ENCODE results near the gene FRAT1.

FRAT1 gene

DNA sequence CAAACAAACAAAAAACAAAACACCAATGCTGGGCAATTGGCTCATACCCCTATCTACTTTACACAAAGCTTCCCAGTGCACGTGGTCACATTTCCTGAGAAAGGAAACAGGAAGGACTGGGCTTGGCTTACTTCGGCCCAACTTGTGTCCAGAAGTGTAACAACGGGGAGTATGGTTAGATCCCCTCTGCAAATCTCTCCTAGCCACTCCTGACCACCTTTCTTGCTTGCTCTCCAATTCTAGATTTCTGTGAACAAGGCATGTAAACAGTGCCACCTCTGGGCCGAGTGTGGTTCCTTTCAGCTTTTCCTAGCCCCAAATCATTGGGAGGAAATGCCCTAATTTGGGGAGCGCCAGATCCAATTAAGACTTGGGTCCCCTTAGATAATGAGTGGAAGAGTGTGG, 36.5 kb downstream of the FRAT1 start:
- ATAC-seq: peak; percentile 45
- TF ChIP-seq TCF4 (CRISPR knock-in tag; IDR thresholded peaks at IDR 0.05; ENCODE audit: borderline replicate concordance) (no peak), ZFP3 (CRISPR knock-in tag; IDR thresholded peaks at IDR 0.05) (no peak), ESRRG (CRISPR knock-in tag; IDR thresholded peaks at IDR 0.05) (no peak), ZFP30 (CRISPR knock-in tag; IDR thresholded peaks at IDR 0.05) (no peak), RARB (CRISPR knock-in tag; IDR thresholded peaks at IDR 0.05) (no peak)

DNA sequence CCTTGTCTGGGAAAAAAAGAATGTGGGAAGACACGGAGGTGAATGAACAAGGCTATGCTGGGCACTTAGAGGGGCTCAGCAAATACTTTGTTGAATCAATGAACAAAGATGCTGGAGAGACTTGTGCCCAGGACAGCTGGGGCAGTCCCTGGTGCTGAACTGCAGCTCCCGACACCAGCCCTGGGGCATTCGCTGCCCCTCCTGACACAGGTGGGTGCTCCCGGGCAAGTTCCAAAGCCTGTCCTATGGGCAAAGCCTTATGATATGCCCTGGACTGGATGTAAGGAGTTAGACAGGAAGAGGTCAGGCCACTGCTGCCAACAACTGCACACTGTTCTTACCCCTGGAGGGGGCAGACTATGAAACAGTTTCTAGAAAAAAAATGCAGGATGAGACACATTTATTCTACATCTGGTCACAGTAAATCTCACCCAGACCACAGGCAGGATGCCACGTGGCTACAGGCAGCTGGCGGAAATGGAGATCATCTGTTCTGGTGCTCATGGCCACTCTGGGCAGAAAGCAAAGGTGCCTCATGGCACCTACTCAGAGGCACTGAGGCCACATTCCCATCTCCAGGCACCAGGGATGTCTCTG, 37.3 kb downstream of the FRAT1 start:
- TF ChIP-seq, protein P1, sequence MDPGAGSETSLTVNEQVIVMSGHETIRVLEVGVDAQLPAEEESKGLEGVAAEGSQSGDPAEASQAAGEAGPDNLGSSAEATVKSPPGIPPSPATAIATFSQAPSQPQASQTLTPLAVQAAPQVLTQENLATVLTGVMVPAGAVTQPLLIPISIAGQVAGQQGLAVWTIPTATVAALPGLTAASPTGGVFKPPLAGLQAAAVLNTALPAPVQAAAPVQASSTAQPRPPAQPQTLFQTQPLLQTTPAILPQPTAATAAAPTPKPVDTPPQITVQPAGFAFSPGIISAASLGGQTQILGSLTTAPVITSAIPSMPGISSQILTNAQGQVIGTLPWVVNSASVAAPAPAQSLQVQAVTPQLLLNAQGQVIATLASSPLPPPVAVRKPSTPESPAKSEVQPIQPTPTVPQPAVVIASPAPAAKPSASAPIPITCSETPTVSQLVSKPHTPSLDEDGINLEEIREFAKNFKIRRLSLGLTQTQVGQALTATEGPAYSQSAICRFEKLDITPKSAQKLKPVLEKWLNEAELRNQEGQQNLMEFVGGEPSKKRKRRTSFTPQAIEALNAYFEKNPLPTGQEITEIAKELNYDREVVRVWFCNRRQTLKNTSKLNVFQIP (CRISPR knock-in tag; IDR thresholded peaks at IDR 0.05; ENCODE audit: borderline replicate concordance, low read depth): no peak
- no peak for TF ChIP-seq ZNF8 (CRISPR knock-in tag; IDR thresholded peaks at IDR 0.05)
- TF ChIP-seq ESRRG (CRISPR knock-in tag; IDR thresholded peaks at IDR 0.05): no peak
- TF ChIP-seq, protein P2, sequence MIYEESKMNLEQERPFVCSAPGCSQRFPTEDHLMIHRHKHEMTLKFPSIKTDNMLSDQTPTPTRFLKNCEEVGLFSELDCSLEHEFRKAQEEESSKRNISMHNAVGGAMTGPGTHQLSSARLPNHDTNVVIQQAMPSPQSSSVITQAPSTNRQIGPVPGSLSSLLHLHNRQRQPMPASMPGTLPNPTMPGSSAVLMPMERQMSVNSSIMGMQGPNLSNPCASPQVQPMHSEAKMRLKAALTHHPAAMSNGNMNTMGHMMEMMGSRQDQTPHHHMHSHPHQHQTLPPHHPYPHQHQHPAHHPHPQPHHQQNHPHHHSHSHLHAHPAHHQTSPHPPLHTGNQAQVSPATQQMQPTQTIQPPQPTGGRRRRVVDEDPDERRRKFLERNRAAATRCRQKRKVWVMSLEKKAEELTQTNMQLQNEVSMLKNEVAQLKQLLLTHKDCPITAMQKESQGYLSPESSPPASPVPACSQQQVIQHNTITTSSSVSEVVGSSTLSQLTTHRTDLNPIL (CRISPR knock-in tag; IDR thresholded peaks at IDR 0.05; ENCODE audit: low read depth): no peak
- TF ChIP-seq PPARA (CRISPR knock-in tag; IDR thresholded peaks at IDR 0.05; ENCODE audit: borderline replicate concordance): no peak
- no peak for TF ChIP-seq SNAI2 (CRISPR knock-in tag; IDR thresholded peaks at IDR 0.05)
- TF ChIP-seq, protein P3, sequence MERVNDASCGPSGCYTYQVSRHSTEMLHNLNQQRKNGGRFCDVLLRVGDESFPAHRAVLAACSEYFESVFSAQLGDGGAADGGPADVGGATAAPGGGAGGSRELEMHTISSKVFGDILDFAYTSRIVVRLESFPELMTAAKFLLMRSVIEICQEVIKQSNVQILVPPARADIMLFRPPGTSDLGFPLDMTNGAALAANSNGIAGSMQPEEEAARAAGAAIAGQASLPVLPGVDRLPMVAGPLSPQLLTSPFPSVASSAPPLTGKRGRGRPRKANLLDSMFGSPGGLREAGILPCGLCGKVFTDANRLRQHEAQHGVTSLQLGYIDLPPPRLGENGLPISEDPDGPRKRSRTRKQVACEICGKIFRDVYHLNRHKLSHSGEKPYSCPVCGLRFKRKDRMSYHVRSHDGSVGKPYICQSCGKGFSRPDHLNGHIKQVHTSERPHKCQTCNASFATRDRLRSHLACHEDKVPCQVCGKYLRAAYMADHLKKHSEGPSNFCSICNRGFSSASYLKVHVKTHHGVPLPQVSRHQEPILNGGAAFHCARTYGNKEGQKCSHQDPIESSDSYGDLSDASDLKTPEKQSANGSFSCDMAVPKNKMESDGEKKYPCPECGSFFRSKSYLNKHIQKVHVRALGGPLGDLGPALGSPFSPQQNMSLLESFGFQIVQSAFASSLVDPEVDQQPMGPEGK (CRISPR knock-in tag; IDR thresholded peaks at IDR 0.05; ENCODE audit: borderline replicate concordance): no peak
- no peak for TF ChIP-seq ZNF70 (CRISPR knock-in tag; IDR thresholded peaks at IDR 0.05)
- TF ChIP-seq, protein P4, sequence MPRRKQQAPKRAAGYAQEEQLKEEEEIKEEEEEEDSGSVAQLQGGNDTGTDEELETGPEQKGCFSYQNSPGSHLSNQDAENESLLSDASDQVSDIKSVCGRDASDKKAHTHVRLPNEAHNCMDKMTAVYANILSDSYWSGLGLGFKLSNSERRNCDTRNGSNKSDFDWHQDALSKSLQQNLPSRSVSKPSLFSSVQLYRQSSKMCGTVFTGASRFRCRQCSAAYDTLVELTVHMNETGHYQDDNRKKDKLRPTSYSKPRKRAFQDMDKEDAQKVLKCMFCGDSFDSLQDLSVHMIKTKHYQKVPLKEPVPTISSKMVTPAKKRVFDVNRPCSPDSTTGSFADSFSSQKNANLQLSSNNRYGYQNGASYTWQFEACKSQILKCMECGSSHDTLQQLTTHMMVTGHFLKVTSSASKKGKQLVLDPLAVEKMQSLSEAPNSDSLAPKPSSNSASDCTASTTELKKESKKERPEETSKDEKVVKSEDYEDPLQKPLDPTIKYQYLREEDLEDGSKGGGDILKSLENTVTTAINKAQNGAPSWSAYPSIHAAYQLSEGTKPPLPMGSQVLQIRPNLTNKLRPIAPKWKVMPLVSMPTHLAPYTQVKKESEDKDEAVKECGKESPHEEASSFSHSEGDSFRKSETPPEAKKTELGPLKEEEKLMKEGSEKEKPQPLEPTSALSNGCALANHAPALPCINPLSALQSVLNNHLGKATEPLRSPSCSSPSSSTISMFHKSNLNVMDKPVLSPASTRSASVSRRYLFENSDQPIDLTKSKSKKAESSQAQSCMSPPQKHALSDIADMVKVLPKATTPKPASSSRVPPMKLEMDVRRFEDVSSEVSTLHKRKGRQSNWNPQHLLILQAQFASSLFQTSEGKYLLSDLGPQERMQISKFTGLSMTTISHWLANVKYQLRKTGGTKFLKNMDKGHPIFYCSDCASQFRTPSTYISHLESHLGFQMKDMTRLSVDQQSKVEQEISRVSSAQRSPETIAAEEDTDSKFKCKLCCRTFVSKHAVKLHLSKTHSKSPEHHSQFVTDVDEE (CRISPR knock-in tag; IDR thresholded peaks at IDR 0.05): no peak
- no peak for TF ChIP-seq OSR1 (CRISPR knock-in tag; IDR thresholded peaks at IDR 0.05)
- no peak for TF ChIP-seq CSDC2 (CRISPR knock-in tag; IDR thresholded peaks at IDR 0.05)
- TF ChIP-seq ZNF565 (CRISPR knock-in tag; conservative IDR thresholded peaks at IDR 0.05; ENCODE audit: low read depth): no peak
- no peak for TF ChIP-seq ISL1 (CRISPR knock-in tag; IDR thresholded peaks at IDR 0.05)
- TF ChIP-seq ZC3H10 (CRISPR knock-in tag; IDR thresholded peaks at IDR 0.05): no peak
- no peak for TF ChIP-seq RARB (CRISPR knock-in tag; IDR thresholded peaks at IDR 0.05)
- TF ChIP-seq ARNTL (CRISPR knock-in tag; IDR thresholded peaks at IDR 0.05; ENCODE audit: borderline replicate concordance, low read depth): no peak
- no peak for TF ChIP-seq TOX (CRISPR knock-in tag; IDR thresholded peaks at IDR 0.05; ENCODE audit: borderline replicate concordance)
- ATAC-seq: no peak

DNA sequence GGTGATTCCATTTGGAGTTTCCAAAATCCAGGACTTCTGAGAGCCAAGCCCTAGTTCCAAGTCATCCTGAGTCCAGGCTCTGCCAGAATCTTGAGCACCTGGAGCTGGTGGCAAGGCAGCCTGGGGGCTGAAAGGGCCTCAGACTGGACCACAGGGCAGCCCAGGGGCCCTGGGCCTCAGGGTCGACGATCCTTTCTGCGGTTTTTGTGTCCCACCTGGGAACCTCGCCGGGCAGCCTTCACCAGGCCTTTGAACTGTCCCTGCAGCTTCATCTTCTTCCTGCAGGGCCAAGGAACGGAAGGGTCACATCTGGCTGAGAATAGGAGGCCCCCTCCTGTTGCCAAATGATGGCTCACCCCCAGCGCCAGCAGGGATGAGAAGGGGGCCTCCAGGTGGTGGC, 37.8 kb downstream of the FRAT1 start:
- ATAC-seq: no peak
- TF ChIP-seq ARNTL (CRISPR knock-in tag; IDR thresholded peaks at IDR 0.05; ENCODE audit: borderline replicate concordance, low read depth) (no peak), ZC3H10 (CRISPR knock-in tag; IDR thresholded peaks at IDR 0.05) (no peak), PPARA (CRISPR knock-in tag; IDR thresholded peaks at IDR 0.05; ENCODE audit: borderline replicate concordance) (no peak), TOX (CRISPR knock-in tag; IDR thresholded peaks at IDR 0.05; ENCODE audit: borderline replicate concordance) (no peak), TCF4 (CRISPR knock-in tag; IDR thresholded peaks at IDR 0.05; ENCODE audit: borderline replicate concordance) (no peak), ESRRG (CRISPR knock-in tag; IDR thresholded peaks at IDR 0.05) (no peak), ZNF8 (CRISPR knock-in tag; IDR thresholded peaks at IDR 0.05) (no peak), ZNF70 (CRISPR knock-in tag; IDR thresholded peaks at IDR 0.05) (no peak), SNAI2 (CRISPR knock-in tag; IDR thresholded peaks at IDR 0.05) (no peak), RARB (CRISPR knock-in tag; IDR thresholded peaks at IDR 0.05) (no peak), CSDC2 (CRISPR knock-in tag; IDR thresholded peaks at IDR 0.05) (no peak), ZFP30 (CRISPR knock-in tag; IDR thresholded peaks at IDR 0.05) (no peak)
- TF ChIP-seq, protein P1 (CRISPR knock-in tag; IDR thresholded peaks at IDR 0.05; ENCODE audit: borderline replicate concordance, low read depth): no peak
- TF ChIP-seq, protein P2 (CRISPR knock-in tag; IDR thresholded peaks at IDR 0.05; ENCODE audit: low read depth): no peak
- TF ChIP-seq, protein P5, sequence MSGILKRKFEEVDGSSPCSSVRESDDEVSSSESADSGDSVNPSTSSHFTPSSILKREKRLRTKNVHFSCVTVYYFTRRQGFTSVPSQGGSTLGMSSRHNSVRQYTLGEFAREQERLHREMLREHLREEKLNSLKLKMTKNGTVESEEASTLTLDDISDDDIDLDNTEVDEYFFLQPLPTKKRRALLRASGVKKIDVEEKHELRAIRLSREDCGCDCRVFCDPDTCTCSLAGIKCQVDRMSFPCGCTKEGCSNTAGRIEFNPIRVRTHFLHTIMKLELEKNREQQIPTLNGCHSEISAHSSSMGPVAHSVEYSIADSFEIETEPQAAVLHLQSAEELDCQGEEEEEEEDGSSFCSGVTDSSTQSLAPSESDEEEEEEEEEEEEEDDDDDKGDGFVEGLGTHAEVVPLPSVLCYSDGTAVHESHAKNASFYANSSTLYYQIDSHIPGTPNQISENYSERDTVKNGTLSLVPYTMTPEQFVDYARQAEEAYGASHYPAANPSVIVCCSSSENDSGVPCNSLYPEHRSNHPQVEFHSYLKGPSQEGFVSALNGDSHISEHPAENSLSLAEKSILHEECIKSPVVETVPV (CRISPR knock-in tag; IDR thresholded peaks at IDR 0.05): no peak
- TF ChIP-seq, protein P3 (CRISPR knock-in tag; IDR thresholded peaks at IDR 0.05; ENCODE audit: borderline replicate concordance): no peak

All from SK-N-SH treated with all-trans-retinoic acid at 6 μM for 48 hours (cell line).